HEK293 (cell line): Measurements from ENCODE around the gene SGMS1.

Source experiments
- CTCF ChIA-PET: fragments of 350-600 bp; formaldehyde crosslinking; extraction: SDS; loops from one replicate; lab custom pipeline; 2021; ENCODE audit warnings: antibody characterized with exemption; lab: Yijun Ruan, JAX
- POLR2A ChIA-PET: fragments of 300-600 bp; formaldehyde crosslinking; extraction: SDS; loops from one replicate; lab custom pipeline; 2020; ENCODE audit warnings: antibody characterized with exemption, inconsistent platforms; lab: Yijun Ruan, JAX
- H3K27ac ChIP-seq: fragments of 200-500 bp; sonication (Bioruptor generic); 2 replicates; pipeline ENCODE4 v1.5.1; 2014; ENCODE audit warnings: low read depth, low read length, control low read depth, inconsistent platforms; ENCODE audit errors: extremely low read depth
- H3K36me3 ChIP-seq, 2 experiments: fragments of 200-500 bp in 1 of 2; sonication (Bioruptor generic) in 1 of 2; 1 replicate in 1 of 2; 2 replicates in 1 of 2; pipeline ENCODE4 v1.5.1; 2014 to 2017; ENCODE audit warnings: inconsistent platforms in 2 of 2, low read length in 2 of 2; ENCODE audit not compliant: control insufficient read depth in 2 of 2, insufficient read depth in 1 of 2
- H3K4me1 ChIP-seq: fragments of 200-500 bp; sonication (Bioruptor generic); 2 replicates; pipeline ENCODE4 v1.5.1; 2014; ENCODE audit warnings: mild to moderate bottlenecking, low read length, inconsistent platforms; ENCODE audit not compliant: control insufficient read depth, insufficient read depth
- H3K4me3 ChIP-seq: 2 replicates; pipeline ENCODE4 v1.5.1; 2011; ENCODE audit warnings: low read depth, mild to moderate bottlenecking, control low read depth, low read length, moderate library complexity
- H3K9me3 ChIP-seq: fragments of 200-500 bp; sonication (Bioruptor generic); 2 replicates; pipeline ENCODE4 v1.5.1; 2014; ENCODE audit warnings: low read depth, low read length, inconsistent platforms; ENCODE audit not compliant: control insufficient read depth, insufficient read depth
- GLIS2 ChIP-seq: fragments of 450-650 bp; formaldehyde crosslinking; IDR thresholded peaks from 2 replicates; pipeline ENCODE4 v1.5.1; 2016; ENCODE audit warnings: missing biosample characterization, missing genetic modification characterization
- MEIS1 ChIP-seq: sonication (generic); formaldehyde crosslinking; IDR thresholded peaks from 2 replicates; pipeline ENCODE4 v1.8.1; 2022; ENCODE audit warnings: missing genetic modification reagents, mild to moderate bottlenecking, borderline replicate concordance
- MZF1 ChIP-seq: fragments of 450-650 bp; formaldehyde crosslinking; IDR thresholded peaks from 2 replicates; pipeline ENCODE4 v1.5.1; 2017; ENCODE audit warnings: missing biosample characterization, missing genetic modification characterization, borderline replicate concordance
- SP2 ChIP-seq: fragments of 450-650 bp; formaldehyde crosslinking; IDR thresholded peaks from 2 replicates; pipeline ENCODE4 v1.5.1; 2016; ENCODE audit warnings: missing biosample characterization, missing genetic modification characterization
- YY2 ChIP-seq: fragments of 450-650 bp; formaldehyde crosslinking; IDR thresholded peaks from 2 replicates; pipeline ENCODE4 v1.5.1; 2016; ENCODE audit warnings: missing biosample characterization, missing genetic modification characterization
- ZBTB48 ChIP-seq: fragments of 450-650 bp; formaldehyde crosslinking; IDR thresholded peaks from 2 replicates; pipeline ENCODE4 v1.5.1; 2016; ENCODE audit warnings: missing biosample characterization, missing genetic modification characterization
- ZBTB8A ChIP-seq: fragments of 450-650 bp; formaldehyde crosslinking; IDR thresholded peaks from 2 replicates; pipeline ENCODE4 v1.5.1; 2016; ENCODE audit warnings: missing biosample characterization, missing genetic modification characterization
- ZNF112 ChIP-seq: fragments of 450-650 bp; formaldehyde crosslinking; IDR thresholded peaks from 2 replicates; pipeline ENCODE4 v1.5.0; 2017; ENCODE audit warnings: missing biosample characterization, missing genetic modification characterization
- ZNF175 ChIP-seq: fragments of 450-650 bp; formaldehyde crosslinking; IDR thresholded peaks from 2 replicates; pipeline ENCODE4 v1.5.1; 2016; ENCODE audit warnings: missing biosample characterization, missing genetic modification characterization
- ZNF211 ChIP-seq: fragments of 450-650 bp; formaldehyde crosslinking; IDR thresholded peaks from 2 replicates; pipeline ENCODE4 v1.5.1; 2016; ENCODE audit warnings: low read depth, missing biosample characterization, missing genetic modification characterization
- ZNF248 ChIP-seq: fragments of 450-650 bp; formaldehyde crosslinking; IDR thresholded peaks from 2 replicates; pipeline ENCODE4 v1.5.1; 2017; ENCODE audit warnings: missing biosample characterization, missing genetic modification characterization
- ZNF311 ChIP-seq: fragments of 450-650 bp; formaldehyde crosslinking; IDR thresholded peaks from 2 replicates; pipeline ENCODE4 v1.5.1; 2017; ENCODE audit warnings: missing biosample characterization, missing genetic modification characterization, borderline replicate concordance
- ZNF416 ChIP-seq: fragments of 450-650 bp; formaldehyde crosslinking; IDR thresholded peaks from 2 replicates; pipeline ENCODE4 v1.5.1; 2016; ENCODE audit warnings: missing biosample characterization, missing genetic modification characterization
- ZNF501 ChIP-seq: fragments of 450-650 bp; formaldehyde crosslinking; IDR thresholded peaks from 2 replicates; pipeline ENCODE4 v1.5.1; 2016; ENCODE audit warnings: missing biosample characterization, missing genetic modification characterization
- ZNF548 ChIP-seq: fragments of 450-650 bp; formaldehyde crosslinking; IDR thresholded peaks from 2 replicates; pipeline ENCODE4 v1.5.1; 2016; ENCODE audit warnings: missing biosample characterization, missing genetic modification characterization
- ZXDB ChIP-seq: fragments of 450-650 bp; formaldehyde crosslinking; IDR thresholded peaks from 2 replicates; pipeline ENCODE4 v1.5.1; 2016; ENCODE audit warnings: missing biosample characterization, missing genetic modification characterization
- TF ChIP-seq, protein P1 (sequence below): fragments of 450-650 bp; formaldehyde crosslinking; IDR thresholded peaks from 2 replicates; pipeline ENCODE4 v1.5.1; 2016; ENCODE audit warnings: missing biosample characterization, missing genetic modification characterization
- TF ChIP-seq, protein P2 (sequence below): fragments of 450-650 bp; formaldehyde crosslinking; conservative IDR thresholded peaks from 2 replicates; pipeline ENCODE4 v1.5.1; 2016; ENCODE audit warnings: low read depth, missing biosample characterization, missing genetic modification characterization
- TF ChIP-seq, protein P3 (sequence below): fragments of 450-650 bp; formaldehyde crosslinking; IDR thresholded peaks from 2 replicates; pipeline ENCODE4 v1.5.1; 2017; ENCODE audit warnings: missing biosample characterization, missing genetic modification characterization
- TF ChIP-seq, protein P4 (sequence below): fragments of 450-650 bp; formaldehyde crosslinking; IDR thresholded peaks from 2 replicates; pipeline ENCODE4 v1.5.1; 2017; ENCODE audit warnings: missing biosample characterization, missing genetic modification characterization
- TF ChIP-seq, protein P5 (sequence below): fragments of 450-650 bp; formaldehyde crosslinking; IDR thresholded peaks from 2 replicates; pipeline ENCODE4; 2016; ENCODE audit warnings: missing biosample characterization, missing genetic modification characterization
- TF ChIP-seq, protein P6 (sequence below): sonication (generic); formaldehyde crosslinking; IDR thresholded peaks from 2 replicates; pipeline ENCODE4 v1.8.1; 2022; ENCODE audit warnings: mild to moderate bottlenecking, moderate library complexity, missing genetic modification reagents

The SGMS1 gene

DNA sequence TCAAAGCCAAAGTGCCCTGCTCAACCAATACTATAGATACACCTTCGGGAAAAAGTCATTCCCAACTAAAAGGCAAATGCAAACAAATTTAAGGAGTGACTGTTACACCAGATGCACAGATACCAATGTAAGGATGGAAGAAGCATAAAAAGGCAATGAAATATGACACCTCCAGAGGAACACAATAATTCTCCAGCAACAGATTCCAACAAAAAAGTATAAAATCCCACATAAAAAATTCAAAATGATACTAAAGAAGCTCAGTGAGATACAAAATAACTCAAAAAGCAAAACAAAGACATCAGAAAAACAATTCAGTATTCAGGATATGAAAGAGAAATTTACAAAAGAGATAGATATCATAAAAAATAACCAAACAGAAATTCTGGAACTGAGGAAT lies 328.4 kb downstream of the SGMS1 start (continued):
- TF ChIP-seq, protein P1, sequence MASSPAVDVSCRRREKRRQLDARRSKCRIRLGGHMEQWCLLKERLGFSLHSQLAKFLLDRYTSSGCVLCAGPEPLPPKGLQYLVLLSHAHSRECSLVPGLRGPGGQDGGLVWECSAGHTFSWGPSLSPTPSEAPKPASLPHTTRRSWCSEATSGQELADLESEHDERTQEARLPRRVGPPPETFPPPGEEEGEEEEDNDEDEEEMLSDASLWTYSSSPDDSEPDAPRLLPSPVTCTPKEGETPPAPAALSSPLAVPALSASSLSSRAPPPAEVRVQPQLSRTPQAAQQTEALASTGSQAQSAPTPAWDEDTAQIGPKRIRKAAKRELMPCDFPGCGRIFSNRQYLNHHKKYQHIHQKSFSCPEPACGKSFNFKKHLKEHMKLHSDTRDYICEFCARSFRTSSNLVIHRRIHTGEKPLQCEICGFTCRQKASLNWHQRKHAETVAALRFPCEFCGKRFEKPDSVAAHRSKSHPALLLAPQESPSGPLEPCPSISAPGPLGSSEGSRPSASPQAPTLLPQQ (tag by site-specific recombination): no peak
- TF ChIP-seq ZNF248 (no peak), MEIS1 (no peak), ZBTB8A (no peak)

DNA sequence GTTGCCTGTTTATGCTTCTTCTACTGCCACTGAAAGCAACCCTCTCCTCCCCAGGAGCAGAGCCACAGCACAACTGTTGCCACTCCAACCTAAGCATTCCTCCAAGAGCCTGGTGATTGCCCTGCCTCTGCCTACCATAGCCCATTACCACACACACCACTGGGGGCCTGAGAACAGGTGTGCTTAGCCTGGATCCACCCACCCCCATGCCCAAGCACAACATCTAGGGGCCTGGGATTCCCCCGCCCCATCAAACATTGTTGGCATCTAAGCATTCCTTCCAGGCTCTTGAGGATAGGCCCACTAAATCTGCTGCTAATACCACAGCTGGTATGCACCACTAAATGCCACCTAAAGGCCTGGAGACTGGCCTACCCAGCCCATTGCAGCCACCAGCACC lies 329.2 kb downstream of the SGMS1 start:
- TF ChIP-seq, protein P2, sequence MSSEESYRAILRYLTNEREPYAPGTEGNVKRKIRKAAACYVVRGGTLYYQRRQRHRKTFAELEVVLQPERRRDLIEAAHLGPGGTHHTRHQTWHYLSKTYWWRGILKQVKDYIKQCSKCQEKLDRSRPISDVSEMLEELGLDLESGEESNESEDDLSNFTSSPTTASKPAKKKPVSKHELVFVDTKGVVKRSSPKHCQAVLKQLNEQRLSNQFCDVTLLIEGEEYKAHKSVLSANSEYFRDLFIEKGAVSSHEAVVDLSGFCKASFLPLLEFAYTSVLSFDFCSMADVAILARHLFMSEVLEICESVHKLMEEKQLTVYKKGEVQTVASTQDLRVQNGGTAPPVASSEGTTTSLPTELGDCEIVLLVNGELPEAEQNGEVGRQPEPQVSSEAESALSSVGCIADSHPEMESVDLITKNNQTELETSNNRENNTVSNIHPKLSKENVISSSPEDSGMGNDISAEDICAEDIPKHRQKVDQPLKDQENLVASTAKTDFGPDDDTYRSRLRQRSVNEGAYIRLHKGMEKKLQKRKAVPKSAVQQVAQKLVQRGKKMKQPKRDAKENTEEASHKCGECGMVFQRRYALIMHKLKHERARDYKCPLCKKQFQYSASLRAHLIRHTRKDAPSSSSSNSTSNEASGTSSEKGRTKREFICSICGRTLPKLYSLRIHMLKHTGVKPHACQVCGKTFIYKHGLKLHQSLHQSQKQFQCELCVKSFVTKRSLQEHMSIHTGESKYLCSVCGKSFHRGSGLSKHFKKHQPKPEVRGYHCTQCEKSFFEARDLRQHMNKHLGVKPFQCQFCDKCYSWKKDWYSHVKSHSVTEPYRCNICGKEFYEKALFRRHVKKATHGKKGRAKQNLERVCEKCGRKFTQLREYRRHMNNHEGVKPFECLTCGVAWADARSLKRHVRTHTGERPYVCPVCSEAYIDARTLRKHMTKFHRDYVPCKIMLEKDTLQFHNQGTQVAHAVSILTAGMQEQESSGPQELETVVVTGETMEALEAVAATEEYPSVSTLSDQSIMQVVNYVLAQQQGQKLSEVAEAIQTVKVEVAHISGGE: no peak
- TF ChIP-seq ZBTB48 (tag by site-specific recombination) (no peak), ZNF548 (no peak), ZNF211 (no peak), SP2 (tag by site-specific recombination) (no peak), ZNF112 (tag by site-specific recombination) (no peak), YY2 (tag by site-specific recombination) (no peak), GLIS2 (tag by site-specific recombination) (no peak), ZNF501 (no peak), ZNF311 (tag by site-specific recombination) (no peak), ZXDB (no peak), MZF1 (tag by site-specific recombination) (no peak), ZNF416 (tag by site-specific recombination) (no peak), ZNF175 (tag by site-specific recombination) (no peak)
- TF ChIP-seq, protein P3, sequence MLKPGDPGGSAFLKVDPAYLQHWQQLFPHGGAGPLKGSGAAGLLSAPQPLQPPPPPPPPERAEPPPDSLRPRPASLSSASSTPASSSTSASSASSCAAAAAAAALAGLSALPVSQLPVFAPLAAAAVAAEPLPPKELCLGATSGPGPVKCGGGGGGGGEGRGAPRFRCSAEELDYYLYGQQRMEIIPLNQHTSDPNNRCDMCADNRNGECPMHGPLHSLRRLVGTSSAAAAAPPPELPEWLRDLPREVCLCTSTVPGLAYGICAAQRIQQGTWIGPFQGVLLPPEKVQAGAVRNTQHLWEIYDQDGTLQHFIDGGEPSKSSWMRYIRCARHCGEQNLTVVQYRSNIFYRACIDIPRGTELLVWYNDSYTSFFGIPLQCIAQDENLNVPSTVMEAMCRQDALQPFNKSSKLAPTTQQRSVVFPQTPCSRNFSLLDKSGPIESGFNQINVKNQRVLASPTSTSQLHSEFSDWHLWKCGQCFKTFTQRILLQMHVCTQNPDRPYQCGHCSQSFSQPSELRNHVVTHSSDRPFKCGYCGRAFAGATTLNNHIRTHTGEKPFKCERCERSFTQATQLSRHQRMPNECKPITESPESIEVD (tag by site-specific recombination): no peak
- TF ChIP-seq, protein P4, sequence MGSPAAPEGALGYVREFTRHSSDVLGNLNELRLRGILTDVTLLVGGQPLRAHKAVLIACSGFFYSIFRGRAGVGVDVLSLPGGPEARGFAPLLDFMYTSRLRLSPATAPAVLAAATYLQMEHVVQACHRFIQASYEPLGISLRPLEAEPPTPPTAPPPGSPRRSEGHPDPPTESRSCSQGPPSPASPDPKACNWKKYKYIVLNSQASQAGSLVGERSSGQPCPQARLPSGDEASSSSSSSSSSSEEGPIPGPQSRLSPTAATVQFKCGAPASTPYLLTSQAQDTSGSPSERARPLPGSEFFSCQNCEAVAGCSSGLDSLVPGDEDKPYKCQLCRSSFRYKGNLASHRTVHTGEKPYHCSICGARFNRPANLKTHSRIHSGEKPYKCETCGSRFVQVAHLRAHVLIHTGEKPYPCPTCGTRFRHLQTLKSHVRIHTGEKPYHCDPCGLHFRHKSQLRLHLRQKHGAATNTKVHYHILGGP (tag by site-specific recombination): no peak
- TF ChIP-seq, protein P5, sequence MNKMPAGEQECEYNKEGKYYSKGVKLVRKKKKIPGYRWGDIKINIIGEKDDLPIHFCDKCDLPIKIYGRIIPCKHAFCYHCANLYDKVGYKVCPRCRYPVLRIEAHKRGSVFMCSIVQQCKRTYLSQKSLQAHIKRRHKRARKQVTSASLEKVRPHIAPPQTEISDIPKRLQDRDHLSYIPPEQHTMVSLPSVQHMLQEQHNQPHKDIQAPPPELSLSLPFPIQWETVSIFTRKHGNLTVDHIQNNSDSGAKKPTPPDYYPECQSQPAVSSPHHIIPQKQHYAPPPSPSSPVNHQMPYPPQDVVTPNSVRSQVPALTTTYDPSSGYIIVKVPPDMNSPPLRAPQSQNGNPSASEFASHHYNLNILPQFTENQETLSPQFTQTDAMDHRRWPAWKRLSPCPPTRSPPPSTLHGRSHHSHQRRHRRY: no peak
- TF ChIP-seq, protein P6, sequence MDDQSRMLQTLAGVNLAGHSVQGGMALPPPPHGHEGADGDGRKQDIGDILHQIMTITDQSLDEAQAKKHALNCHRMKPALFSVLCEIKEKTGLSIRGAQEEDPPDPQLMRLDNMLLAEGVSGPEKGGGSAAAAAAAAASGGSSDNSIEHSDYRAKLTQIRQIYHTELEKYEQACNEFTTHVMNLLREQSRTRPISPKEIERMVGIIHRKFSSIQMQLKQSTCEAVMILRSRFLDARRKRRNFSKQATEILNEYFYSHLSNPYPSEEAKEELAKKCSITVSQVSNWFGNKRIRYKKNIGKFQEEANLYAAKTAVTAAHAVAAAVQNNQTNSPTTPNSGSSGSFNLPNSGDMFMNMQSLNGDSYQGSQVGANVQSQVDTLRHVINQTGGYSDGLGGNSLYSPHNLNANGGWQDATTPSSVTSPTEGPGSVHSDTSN: no peak
- no peak overlapping the region for H3K27ac ChIP-seq
- ChIA-PET POLR2A (no interaction called here), CTCF (no interaction called here)
- no peaks in the 10 kb centered on the region for H3K36me3 ChIP-seq
- no peak overlapping the region for H3K4me3 ChIP-seq
- no peaks in the 10 kb centered on the region for H3K4me1 ChIP-seq
- H3K9me3 ChIP-seq: no peaks in the 10 kb centered on the region
